Spleen (tissue), 11 donors: ENCODE measurements around the gene PTGER2. TPM values are rescaled to one million over a fixed set of nuclear protein-coding genes. Genes with fewer than 3 reads are reported as not detected.

Source experiments
- DNase-seq: peaks from one replicate; pipeline ENCODE4 v3.0.0-alpha.2; 2020
- H3K27ac ChIP-seq, 8 donors: fragments of 200-600 bp; sonication (generic) in 7 of 8; 1 replicate in 4 of 8; 2 replicates in 4 of 8; pipeline versions ENCODE4 v1.5.0 to v1.8.0; 2016 to 2021; ENCODE audit warnings: inconsistent platforms in 4 of 8, mild to moderate bottlenecking in 4 of 8, moderate library complexity in 1 of 8
- H3K27me3 ChIP-seq, 7 donors: fragments of 200-600 bp; sonication (generic) in 6 of 7; replicated peaks in 1 of 7; 1 replicate in 4 of 7; 2 replicates in 3 of 7; pipeline versions ENCODE4 v1.5.0 to v1.8.0; 2016 to 2021; ENCODE audit warnings: inconsistent platforms in 3 of 7, mild to moderate bottlenecking in 1 of 7
- H3K36me3 ChIP-seq, 6 donors: fragments of 200-600 bp; sonication (generic) in 5 of 6; 1 replicate in 4 of 6; 2 replicates in 2 of 6; pipeline versions ENCODE4 v1.5.0 to v1.8.0; 2016 to 2021; ENCODE audit warnings: inconsistent platforms in 2 of 6
- H3K4me1 ChIP-seq, 6 donors: fragments of 200-600 bp; sonication (generic) in 5 of 6; 1 replicate in 3 of 6; 2 replicates in 3 of 6; pipeline versions ENCODE4 v1.5.0 to v1.8.0; 2016 to 2021; ENCODE audit warnings: inconsistent platforms in 3 of 6
- H3K4me3 ChIP-seq, 8 donors: fragments of 200-600 bp; sonication (generic) in 7 of 8; 1 replicate in 4 of 8; 2 replicates in 4 of 8; pipeline versions ENCODE4 v1.5.0 to v1.8.0; 2016 to 2021; ENCODE audit warnings: inconsistent platforms in 4 of 8, mild to moderate bottlenecking in 4 of 8, moderate library complexity in 2 of 8
- H3K9me3 ChIP-seq, 8 donors: fragments of 200-600 bp; sonication (generic) in 7 of 8; 1 replicate in 4 of 8; 2 replicates in 4 of 8; pipeline versions ENCODE4 v1.5.0 to v1.8.0; 2016 to 2021; ENCODE audit warnings: inconsistent platforms in 4 of 8
- CTCF ChIP-seq, 11 experiments: fragments of 200-600 bp in 7 of 11; fragments of 450-650 bp in 4 of 11; sonication (generic) in 4 of 11; IDR thresholded peaks in 8 of 11; conservative IDR thresholded peaks in 3 of 11; 1 replicate in 7 of 11; 2 replicates in 4 of 11; pipeline versions ENCODE4 v1.4.0 to v1.8.0; 2016 to 2021; ENCODE audit warnings: antibody characterized with exemption in 11 of 11, inconsistent platforms in 4 of 11, mild to moderate bottlenecking in 1 of 11
- POLR2A ChIP-seq, 3 donors: fragments of 450-650 bp; IDR thresholded peaks; one replicate each; pipeline ENCODE4 v1.5.1; 2017; ENCODE audit warnings: antibody characterized with exemption in 3 of 3, mild to moderate bottlenecking in 1 of 3
- POLR2AphosphoS5 ChIP-seq, 3 donors: sonication (generic); formaldehyde crosslinking; IDR thresholded peaks; one replicate each; pipeline ENCODE4 v1.5.1; 2017; ENCODE audit warnings: antibody characterized with exemption in 3 of 3
- WGBS, 5 donors: extraction: QIAGEN DNeasy Blood & Tissue Kit in 3 of 5; methylation state at CpG; one replicate each; pipeline versions ENCODE4 v1.1.5 to v1.1.7; 2013 to 2018; 5-methylcytosine and 5-hydroxymethylcytosine counted together
- intact Hi-C: fragments of 100-400 bp; cut with DNase I; formaldehyde crosslinking; loops from one replicate; pipeline ENCODE4 v1.15.0; 2023; ENCODE audit warnings: low total_unique reads
- polyA plus RNA-seq, 3 donors: library from polyadenylated mRNA; stranded (reverse); fragments of 200-250 nt; gene quantifications; one replicate each; pipeline ENCODE4 v1.2.1, GENCODE V29; 2013
- total RNA-seq, 7 donors: library from RNA; depleted of rRNA in 3 of 7; stranded (reverse); fragments of >200 nt in 3 of 7; fragmentation: NEBNext Ultra II Directional in 4 of 7; extraction: Animal tissue kit (Norgen Biotek cat#: 25700) in 4 of 7; gene quantifications; one replicate each; pipeline versions ENCODE4 v1.1.0 to v1.2.1, GENCODE V29; 2016 to 2021
- donor health status: healthy with polysubstance abuse.
- donor health status: DM: no; HTN: no; CAD: no; lungs with moderate emphysema.
- donor health status: DM: no; HTN: no; CAD: no.
- donor health status: Bipolar disorder and iron deficiency.
- donor health status: healthy.
- donor health status: DM: no; HTN: no; CAD: no.
- donor health status: DM: yes; HTN: yes; CAD: no.

The PTGER2 gene
- total and polyA plus RNA-seq, 10 donors = 1.5 to 44.7 (median 15.6) TPM

- peaks cover 0 to 61% (median 23%) of the 10 kb centered on the region in 6 donors for H3K4me1 ChIP-seq
- TF ChIP-seq POLR2A (IDR thresholded peaks at IDR 0.05) (no peak), CTCF (IDR thresholded peaks at IDR 0.05 in 8 of 11, conservative IDR thresholded peaks at IDR 0.05 in 3 of 11) (no peak), POLR2AphosphoS5 (IDR thresholded peaks at IDR 0.05) (no peak)
- no peak overlapping the region for H3K4me3 ChIP-seq
- no peaks in the 10 kb centered on the region for H3K36me3 ChIP-seq
- intact Hi-C loops = no loop called here
- 45 to 98% (median 47%) methylated on average over 3 of the region's 3 CpGs for WGBS, 5 donors
- peak overlapping the region in 6 of 8 donors; percentile 5 to 83 (median 62) for H3K27ac ChIP-seq
- peaks cover 0 to 27% (median 0%) of the 10 kb centered on the region in 7 donors for H3K27me3 ChIP-seq
- no peaks in the 10 kb centered on the region for H3K9me3 ChIP-seq
- no peak for DNase-seq
Measured at GRCh38 chr14:52350445-52350844, 36.3 kb downstream of the PTGER2 start.

- Histone ChIP-seq H3K27ac (peak overlapping the region; percentile 5 to 83 (median 70)), H3K9me3 (no peaks in the 10 kb centered on the region), H3K4me1 (peaks cover 0 to 65% (median 23%) of the 10 kb centered on the region in 6 donors), H3K36me3 (no peaks in the 10 kb centered on the region), H3K27me3 (peaks cover 0 to 28% (median 0%) of the 10 kb centered on the region in 7 donors), H3K4me3 (peak overlapping the region in 1 of 8 donors; percentile 6)
- TF ChIP-seq POLR2AphosphoS5 (IDR thresholded peaks at IDR 0.05) = no peak
- TF ChIP-seq POLR2A (IDR thresholded peaks at IDR 0.05) = no peak
- no peak for TF ChIP-seq CTCF (IDR thresholded peaks at IDR 0.05 in 8 of 11, conservative IDR thresholded peaks at IDR 0.05 in 3 of 11)
- WGBS, 5 donors = 69 to 78% (median 69%) methylated on average over 7 of the region's 7 CpGs
- intact Hi-C loops = no loop called here
- DNase-seq = no peak
Measured at GRCh38 chr14:52351233-52352060, 37.3 kb downstream of the PTGER2 start.

- Histone ChIP-seq H3K27ac (peak overlapping the region in 7 of 8 donors; percentile 9 to 83 (median 76)), H3K36me3 (no peaks in the 10 kb centered on the region), H3K9me3 (no peaks in the 10 kb centered on the region), H3K27me3 (peaks cover 0 to 32% (median 0%) of the 10 kb centered on the region in 7 donors), H3K4me3 (peak overlapping the region in 1 of 8 donors; percentile 6), H3K4me1 (peaks cover 0 to 65% (median 23%) of the 10 kb centered on the region in 6 donors)
- intact Hi-C loops = no loop called here
- no peak for DNase-seq
- TF ChIP-seq POLR2AphosphoS5 (IDR thresholded peaks at IDR 0.05) (no peak), POLR2A (IDR thresholded peaks at IDR 0.05) (no peak), CTCF (IDR thresholded peaks at IDR 0.05 in 8 of 11, conservative IDR thresholded peaks at IDR 0.05 in 3 of 11) (no peak)
- 16 to 26% (median 20%) methylated on average over 3 of the region's 3 CpGs for WGBS, 5 donors
Measured at GRCh38 chr14:52352061-52352491, 38.0 kb downstream of the PTGER2 start.

- 20 to 32% (median 30%) methylated on average over 4 of the region's 4 CpGs for WGBS, 5 donors
- Histone ChIP-seq H3K4me1 (peaks cover 0 to 65% (median 23%) of the 10 kb centered on the region in 6 donors), H3K4me3 (no peak overlapping the region), H3K36me3 (no peaks in the 10 kb centered on the region), H3K27ac (peak overlapping the region in 6 of 8 donors; percentile 49 to 83 (median 77)), H3K9me3 (no peaks in the 10 kb centered on the region), H3K27me3 (peaks cover 0 to 32% (median 0%) of the 10 kb centered on the region in 7 donors)
- DNase-seq = no peak
- TF ChIP-seq CTCF (IDR thresholded peaks at IDR 0.05 in 8 of 11, conservative IDR thresholded peaks at IDR 0.05 in 3 of 11) (no peak), POLR2AphosphoS5 (IDR thresholded peaks at IDR 0.05) (no peak)
- intact Hi-C loops = no loop called here
Measured at GRCh38 chr14:52352569-52352968, 38.5 kb downstream of the PTGER2 start.
